ENCODE measurements around the gene EPHB2. TPM values are rescaled to one million over a fixed set of nuclear protein-coding genes. Genes with fewer than 3 reads are reported as not detected.

EPHB2 gene
- total RNA-seq, 1 donor from 2014 or later = 3.9 TPM

DNA sequence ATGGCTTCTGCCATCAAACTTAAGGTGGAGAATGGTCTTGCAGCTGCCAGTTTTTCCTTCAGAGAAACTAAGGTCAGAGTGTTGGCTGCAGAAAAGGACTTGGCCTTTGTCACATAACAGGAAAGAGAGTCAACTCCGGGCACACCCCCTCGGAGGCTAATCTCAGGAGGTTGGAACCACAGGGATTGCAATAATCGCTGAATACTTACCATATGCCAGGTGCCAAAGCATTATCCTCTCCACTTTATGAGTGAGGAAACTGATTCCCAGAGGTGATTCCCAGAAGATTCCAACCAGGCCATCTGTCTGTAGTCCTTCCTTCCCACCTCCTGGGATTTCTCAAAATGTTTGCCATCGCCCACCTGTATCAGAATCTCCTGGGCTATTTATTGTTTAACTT lies 208.0 kb downstream of the EPHB2 start:
- DNase-seq (ENCODE audit: extremely low spot score in 2 of 2) = no peak
- H3K9me3 ChIP-seq = no peaks in the 10 kb centered on the region
- no peak overlapping the region for H3K4me3 ChIP-seq
- no peaks in the 10 kb centered on the region for H3K4me1 ChIP-seq
- TF ChIP-seq POLR2AphosphoS5 (IDR thresholded peaks at IDR 0.05; ENCODE audit: insufficient read depth in 1 of 2, low read depth in 1 of 2) (no peak), POLR2A (IDR thresholded peaks at IDR 0.05) (no peak)
- TF ChIP-seq, protein P1, sequence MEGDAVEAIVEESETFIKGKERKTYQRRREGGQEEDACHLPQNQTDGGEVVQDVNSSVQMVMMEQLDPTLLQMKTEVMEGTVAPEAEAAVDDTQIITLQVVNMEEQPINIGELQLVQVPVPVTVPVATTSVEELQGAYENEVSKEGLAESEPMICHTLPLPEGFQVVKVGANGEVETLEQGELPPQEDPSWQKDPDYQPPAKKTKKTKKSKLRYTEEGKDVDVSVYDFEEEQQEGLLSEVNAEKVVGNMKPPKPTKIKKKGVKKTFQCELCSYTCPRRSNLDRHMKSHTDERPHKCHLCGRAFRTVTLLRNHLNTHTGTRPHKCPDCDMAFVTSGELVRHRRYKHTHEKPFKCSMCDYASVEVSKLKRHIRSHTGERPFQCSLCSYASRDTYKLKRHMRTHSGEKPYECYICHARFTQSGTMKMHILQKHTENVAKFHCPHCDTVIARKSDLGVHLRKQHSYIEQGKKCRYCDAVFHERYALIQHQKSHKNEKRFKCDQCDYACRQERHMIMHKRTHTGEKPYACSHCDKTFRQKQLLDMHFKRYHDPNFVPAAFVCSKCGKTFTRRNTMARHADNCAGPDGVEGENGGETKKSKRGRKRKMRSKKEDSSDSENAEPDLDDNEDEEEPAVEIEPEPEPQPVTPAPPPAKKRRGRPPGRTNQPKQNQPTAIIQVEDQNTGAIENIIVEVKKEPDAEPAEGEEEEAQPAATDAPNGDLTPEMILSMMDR (IDR thresholded peaks at IDR 0.05) = no peak
- intact Hi-C loops (cut with DNase I) = no loop called here
- no peak overlapping the region for H3K27ac ChIP-seq
- H3K36me3 ChIP-seq = no peaks in the 10 kb centered on the region
- no peaks in the 10 kb centered on the region for H3K27me3 ChIP-seq

DNA sequence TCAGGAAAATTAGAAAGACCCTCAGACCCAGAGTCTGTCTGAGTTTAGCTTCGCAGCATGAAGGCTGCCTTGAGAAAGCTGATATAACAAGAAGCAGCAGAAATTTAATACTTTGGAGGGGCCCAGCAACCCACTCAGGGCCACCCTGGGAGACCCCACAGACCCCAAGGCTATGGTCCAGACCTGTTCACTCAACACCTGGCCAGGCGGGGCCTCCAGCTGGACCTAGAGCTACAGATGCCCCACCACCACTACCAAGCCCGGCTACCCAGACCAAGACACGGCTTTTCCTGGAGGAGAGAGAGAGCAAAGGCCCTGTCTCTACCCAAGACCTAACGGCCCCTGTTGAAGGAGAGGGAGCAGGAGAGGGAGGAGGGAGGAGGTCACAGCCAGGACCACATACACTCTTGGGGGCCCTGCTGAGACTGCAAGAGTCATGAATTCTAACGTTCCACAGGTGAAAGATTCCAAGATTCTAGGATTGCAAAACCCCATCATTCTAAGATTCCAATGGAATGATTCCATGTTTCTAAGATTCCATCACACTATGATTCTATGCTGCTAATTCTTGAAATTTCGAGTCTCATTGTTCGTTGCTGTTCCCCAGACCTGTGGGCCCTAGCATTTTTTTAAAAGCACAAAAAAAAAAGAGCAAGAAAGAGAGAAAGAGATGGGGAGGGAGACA lies 208.8 kb downstream of the EPHB2 start:
- Histone ChIP-seq H3K4me3 (no peak overlapping the region), H3K27me3 (no peaks in the 10 kb centered on the region), H3K27ac (no peak overlapping the region), H3K9me3 (no peaks in the 10 kb centered on the region), H3K36me3 (no peaks in the 10 kb centered on the region), H3K4me1 (no peaks in the 10 kb centered on the region)
- TF ChIP-seq POLR2AphosphoS5 (IDR thresholded peaks at IDR 0.05; ENCODE audit: insufficient read depth in 1 of 2, low read depth in 1 of 2) = no peak
- TF ChIP-seq, protein P1 (IDR thresholded peaks at IDR 0.05) = no peak
- no peak for TF ChIP-seq POLR2A (IDR thresholded peaks at IDR 0.05)
- no peak for DNase-seq (ENCODE audit: extremely low spot score in 2 of 2)
- intact Hi-C loops (cut with DNase I) = no loop called here

DNA sequence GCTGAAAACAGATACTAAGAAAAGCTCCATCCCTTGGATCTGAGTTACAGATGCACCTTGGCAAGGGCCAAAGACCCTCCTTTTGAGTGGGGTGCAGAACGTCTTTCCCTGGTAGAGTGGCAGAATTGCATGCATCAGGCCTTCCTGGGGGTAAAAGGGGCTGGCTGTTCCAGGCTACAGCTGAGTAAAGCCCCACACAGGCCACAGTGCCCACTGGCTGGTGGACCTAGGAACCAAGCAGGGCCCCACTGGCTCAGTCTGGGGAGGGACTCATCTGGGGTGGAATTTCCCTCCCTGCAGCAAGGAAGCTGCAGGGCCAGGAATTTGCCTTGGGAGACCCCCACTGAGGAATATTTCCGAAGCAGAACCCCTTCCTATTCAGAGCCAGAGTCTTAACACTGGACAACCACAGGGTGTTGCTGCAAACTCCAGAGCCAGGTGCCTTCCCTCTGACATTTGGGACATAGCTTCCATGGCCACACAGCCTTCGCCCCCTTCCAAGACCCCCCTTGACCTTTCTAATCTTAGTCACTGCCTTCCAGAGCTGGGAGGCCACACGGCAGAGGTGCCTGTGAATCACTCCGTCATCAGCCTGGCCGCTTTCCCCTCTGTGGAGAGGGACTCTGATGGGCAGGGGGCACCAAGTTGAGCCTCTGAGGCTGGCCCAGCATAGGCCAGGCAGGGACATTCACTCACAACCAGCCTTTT lies 209.5 kb downstream of the EPHB2 start:
- Histone ChIP-seq H3K9me3 (no peaks in the 10 kb centered on the region), H3K4me1 (no peaks in the 10 kb centered on the region), H3K4me3 (no peak overlapping the region), H3K27ac (no peak overlapping the region), H3K27me3 (no peaks in the 10 kb centered on the region), H3K36me3 (no peaks in the 10 kb centered on the region)
- TF ChIP-seq POLR2A (IDR thresholded peaks at IDR 0.05) = no peak
- intact Hi-C loops (cut with DNase I) = no loop called here
- DNase-seq (ENCODE audit: extremely low spot score in 2 of 2) = no peak

DNA sequence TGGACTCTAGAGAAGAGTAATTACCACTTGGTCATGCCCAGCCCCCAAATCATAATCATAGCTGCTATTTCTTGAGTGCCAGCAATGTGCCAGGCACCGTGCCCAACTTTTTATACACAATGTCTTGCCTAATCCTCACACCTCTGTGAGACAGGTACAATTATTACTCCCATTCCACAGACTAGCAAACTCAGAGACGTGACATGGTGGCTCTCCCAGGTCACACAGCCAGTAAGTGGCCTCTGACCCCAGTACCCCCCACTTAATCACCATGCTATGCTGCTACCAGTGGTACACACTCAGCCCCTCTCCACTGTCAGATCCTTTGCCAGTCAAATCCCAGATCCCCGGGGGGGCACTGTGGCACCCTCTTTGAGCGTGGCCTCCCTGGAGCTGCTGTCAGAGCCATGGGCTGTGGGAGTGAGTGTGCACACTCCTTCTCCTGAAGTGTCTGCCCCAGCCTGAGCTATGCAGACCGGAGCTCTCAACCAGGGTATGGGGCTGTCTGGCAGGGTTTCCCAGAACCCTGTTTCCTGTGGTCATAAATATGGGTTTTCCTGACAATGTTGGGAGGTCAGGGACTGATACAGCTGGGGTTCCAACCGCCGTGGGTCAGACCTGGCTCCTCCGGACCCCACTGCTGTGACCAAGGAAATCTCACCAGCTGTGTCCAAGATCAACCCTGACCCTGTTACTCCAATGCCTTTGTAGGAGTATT lies 210.3 kb downstream of the EPHB2 start:
- intact Hi-C loops (cut with DNase I) = no loop called here
- H3K27ac ChIP-seq = no peak overlapping the region
- H3K27me3 ChIP-seq = no peaks in the 10 kb centered on the region
- no peaks in the 10 kb centered on the region for H3K4me1 ChIP-seq
- H3K36me3 ChIP-seq = no peaks in the 10 kb centered on the region
- DNase-seq (ENCODE audit: extremely low spot score in 2 of 2) = no peak
- H3K9me3 ChIP-seq = no peaks in the 10 kb centered on the region
- no peak for TF ChIP-seq POLR2AphosphoS5 (IDR thresholded peaks at IDR 0.05; ENCODE audit: insufficient read depth in 1 of 2, low read depth in 1 of 2)
- TF ChIP-seq, protein P1 (IDR thresholded peaks at IDR 0.05) = no peak
- no peak for TF ChIP-seq POLR2A (IDR thresholded peaks at IDR 0.05)
- no peak overlapping the region for H3K4me3 ChIP-seq

DNA sequence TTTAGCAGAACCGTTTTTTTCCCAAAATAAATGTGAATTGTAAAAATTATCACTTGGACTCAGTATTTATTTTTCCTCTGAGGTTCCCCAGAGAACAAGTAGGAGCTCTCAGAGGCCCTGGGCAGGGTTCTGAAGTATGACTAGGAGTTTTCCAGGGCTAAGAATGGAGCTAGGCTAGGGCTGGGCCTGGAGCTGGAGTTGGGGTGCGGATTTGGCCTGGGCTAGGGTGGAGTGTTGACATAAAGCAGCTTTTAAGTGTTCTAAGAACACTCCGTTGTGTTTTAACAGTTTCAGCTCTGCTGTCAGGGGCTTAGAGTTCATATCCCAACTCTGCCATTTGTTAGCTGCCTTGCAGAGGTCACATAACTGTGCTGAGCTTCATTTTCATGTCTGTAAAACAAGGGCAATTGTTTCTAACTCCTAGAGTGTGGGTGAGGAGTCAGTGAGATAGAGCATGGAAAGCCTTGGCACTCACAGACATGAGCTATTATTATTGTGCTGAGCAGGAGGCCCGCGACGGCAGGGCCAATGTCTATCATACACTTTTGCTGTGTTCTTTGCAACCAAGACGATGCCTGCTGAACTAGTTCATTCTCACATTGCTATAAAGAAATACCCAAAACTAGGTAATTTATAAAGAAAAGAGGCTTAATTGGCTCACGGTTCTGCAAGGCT lies 210.9 kb downstream of the EPHB2 start:
- no peak overlapping the region for H3K27ac ChIP-seq
- no peak for TF ChIP-seq POLR2A (IDR thresholded peaks at IDR 0.05)
- TF ChIP-seq, protein P1 (IDR thresholded peaks at IDR 0.05) = no peak
- TF ChIP-seq POLR2AphosphoS5 (IDR thresholded peaks at IDR 0.05; ENCODE audit: insufficient read depth in 1 of 2, low read depth in 1 of 2) = no peak
- H3K4me3 ChIP-seq = no peak overlapping the region
- no peaks in the 10 kb centered on the region for H3K27me3 ChIP-seq
- intact Hi-C loops (cut with DNase I) = no loop called here
- H3K4me1 ChIP-seq = no peaks in the 10 kb centered on the region
- DNase-seq (ENCODE audit: extremely low spot score in 2 of 2) = no peak
- no peaks in the 10 kb centered on the region for H3K36me3 ChIP-seq
- no peaks in the 10 kb centered on the region for H3K9me3 ChIP-seq

Data from vagina (tissue), 2 donors.